A673 (cell line): ENCODE data around the gene EHHADH. TPM values are rescaled to one million over a fixed set of nuclear protein-coding genes. Genes with fewer than 3 reads are reported as not detected.

ENCODE experiments used
- BruUV-seq: library from RNA; stranded (reverse); fragments of 400-500 nt; replicated peaks from 2 replicates; lab custom pipeline; 2021; lab: Mats Ljungman, UMichigan
- CTCF ChIA-PET: fragments of 300-600 bp; sonication (Branson Sonifier 250); formaldehyde crosslinking; loops from one replicate; lab custom pipeline; 2022; ENCODE audit warnings: antibody characterized with exemption; lab: Charles Lee
- POLR2A ChIA-PET: fragments of 300-600 bp; sonication (Branson Sonifier 250); formaldehyde crosslinking; loops from one replicate; lab custom pipeline; 2022; ENCODE audit warnings: antibody characterized with exemption; ENCODE audit not compliant: low non-redundant PET; lab: Charles Lee
- DNase-seq: peaks from one replicate; pipeline ENCODE4 v3.0.0-alpha.2; 2015; ENCODE audit warnings: low spot score
- H3K27ac ChIP-seq: fragments of 200-600 bp; sonication (generic); 2 replicates; pipeline ENCODE4 v1.5.1; 2016; ENCODE audit warnings: mixed run types, low read depth, mild to moderate bottlenecking, mixed read lengths, antibody characterized with exemption, low read length; ENCODE audit not compliant: poor library complexity, severe bottlenecking
- H3K27me3 ChIP-seq: fragments of 200-600 bp; sonication (generic); replicated peaks from 2 replicates; pipeline ENCODE4 v1.6.1; 2017; ENCODE audit warnings: mixed run types, low read depth, mild to moderate bottlenecking, mixed read lengths, antibody characterized with exemption, low read length; ENCODE audit not compliant: insufficient read depth, poor library complexity
- H3K36me3 ChIP-seq: fragments of 200-600 bp; sonication (generic); 2 replicates; pipeline ENCODE4 v1.6.1; 2016; ENCODE audit warnings: mixed run types, mild to moderate bottlenecking, mixed read lengths, antibody characterized with exemption, low read length; ENCODE audit not compliant: insufficient read depth, poor library complexity, severe bottlenecking
- H3K4me1 ChIP-seq: fragments of 200-600 bp; sonication (generic); 2 replicates; pipeline ENCODE4 v1.6.1; 2017; ENCODE audit warnings: mixed run types, mild to moderate bottlenecking, mixed read lengths, antibody characterized with exemption, low read length; ENCODE audit not compliant: insufficient read depth, poor library complexity, severe bottlenecking
- H3K4me3 ChIP-seq: fragments of 200-600 bp; sonication (generic); 2 replicates; pipeline ENCODE4 v1.5.1; 2016; ENCODE audit warnings: low read depth, mixed run types, mild to moderate bottlenecking, mixed read lengths, low read length; ENCODE audit not compliant: poor library complexity, severe bottlenecking
- H3K9me3 ChIP-seq: fragments of 200-600 bp; sonication (generic); 2 replicates; pipeline ENCODE4 v1.6.1; 2016; ENCODE audit warnings: mixed run types, low read depth, mild to moderate bottlenecking, mixed read lengths, antibody characterized with exemption, low read length; ENCODE audit not compliant: poor library complexity, severe bottlenecking
- CTCF ChIP-seq: fragments of 300-800, 200-600 bp; sonication (generic); conservative IDR thresholded peaks from 2 replicates; pipeline ENCODE4 v1.5.1; 2017; ENCODE audit warnings: low read depth, mild to moderate bottlenecking, antibody characterized with exemption, low read length, moderate library complexity, mixed read lengths
- EZH2 ChIP-seq: fragments of 200-600 bp; sonication (generic); IDR thresholded peaks from 2 replicates; pipeline ENCODE4 v1.6.1; 2017; ENCODE audit warnings: borderline replicate concordance, low read depth, mild to moderate bottlenecking, mixed read lengths, antibody characterized with exemption, low read length; ENCODE audit not compliant: poor library complexity, severe bottlenecking
- intact Hi-C: fragments of 100-400 bp; cut with micrococcal nuclease; formaldehyde crosslinking; loops from one replicate; pipeline ENCODE4 v1.10.0; 2022; ENCODE audit not compliant: unreplicated experiment
- total RNA-seq: library from RNA; stranded (reverse); gene quantifications from 2 replicates; pipeline ENCODE4 v1.2.3, GENCODE V29; 2021

Gene EHHADH
- total RNA-seq, 1 experiment from 2014 or later = 3.9 TPM

GRCh38 chr3:185150561-185150960 is 103.3 kb downstream of the EHHADH start:
- Histone ChIP-seq H3K4me1 (peaks cover 3% of the 10 kb centered on the region), H3K27me3 (peaks cover 72% of the 10 kb centered on the region), H3K36me3 (no peaks in the 10 kb centered on the region), H3K27ac (no peak overlapping the region), H3K9me3 (no peaks in the 10 kb centered on the region), H3K4me3 (no peak overlapping the region)
- TF ChIP-seq CTCF = no peak
- TF ChIP-seq EZH2 = no peak
- DNase-seq = no peak
- CTCF ChIA-PET = no interaction called here
- POLR2A ChIA-PET = no interaction called here
- BruUV-seq = no TSS peak
- intact Hi-C loops = no loop called here

GRCh38 chr3:185149591-185149990 is 104.3 kb downstream of the EHHADH start:
- H3K9me3 ChIP-seq = no peaks in the 10 kb centered on the region
- ChIA-PET CTCF (no interaction called here), POLR2A (no interaction called here)
- H3K4me1 ChIP-seq = peaks cover 3% of the 10 kb centered on the region
- no peak for DNase-seq
- no peak overlapping the region for H3K4me3 ChIP-seq
- BruUV-seq = no TSS peak
- intact Hi-C loops = no loop called here
- TF ChIP-seq CTCF (no peak), EZH2 (no peak)
- H3K36me3 ChIP-seq = no peaks in the 10 kb centered on the region
- no peak overlapping the region for H3K27ac ChIP-seq
- peaks cover 74% of the 10 kb centered on the region for H3K27me3 ChIP-seq

- intact Hi-C loops = no loop called here
- H3K4me3 ChIP-seq = no peak overlapping the region
- ChIA-PET CTCF (interaction anchor here (0.6 kb wide), 1 partner anchor 32 kb away, joined by 6 read pairs; no protein-coding TSS in a partner anchor), POLR2A (no interaction called here)
- no TSS peak for BruUV-seq
- TF ChIP-seq CTCF = no peak
- TF ChIP-seq EZH2 = no peak
- DNase-seq = no peak
- no peaks in the 10 kb centered on the region for H3K4me1 ChIP-seq
- peaks cover 45% of the 10 kb centered on the region for H3K27me3 ChIP-seq
- H3K36me3 ChIP-seq = no peaks in the 10 kb centered on the region
- H3K9me3 ChIP-seq = no peaks in the 10 kb centered on the region
- no peak overlapping the region for H3K27ac ChIP-seq
These were observed 108.3 kb downstream of the EHHADH start for GRCh38 chr3:185145511-185145910.
